Colonic mucosa (tissue), 4 donors: ENCODE measurements around the gene CRB2. TPM values are rescaled to one million over a fixed set of nuclear protein-coding genes. Genes with fewer than 3 reads are reported as not detected.

ENCODE experiments used
- DNase-seq: peaks from one replicate; pipeline ENCODE4 v3.0.0-alpha.2; 2020
- H3K27ac ChIP-seq: fragments of 200-600 bp; one replicate; pipeline ENCODE4 v1.8.0; 2021
- H3K27me3 ChIP-seq: fragments of 200-600 bp; one replicate; pipeline ENCODE4 v1.8.0; 2021
- H3K36me3 ChIP-seq: fragments of 200-600 bp; one replicate; pipeline ENCODE4 v1.8.0; 2021
- H3K4me1 ChIP-seq: fragments of 200-600 bp; one replicate; pipeline ENCODE4 v1.8.0; 2021; ENCODE audit warnings: mild to moderate bottlenecking
- H3K4me3 ChIP-seq: fragments of 200-600 bp; one replicate; pipeline ENCODE4 v1.8.0; 2021
- H3K9ac ChIP-seq, 2 donors: one replicate each; pipeline ENCODE4 v1.7.0; 2013; ENCODE audit warnings: control low read depth in 2 of 2, low read depth in 2 of 2, low read length in 2 of 2
- H3K9me3 ChIP-seq: fragments of 200-600 bp; one replicate; pipeline ENCODE4 v1.8.0; 2021
- CTCF ChIP-seq: fragments of 200-600 bp; IDR thresholded peaks from one replicate; pipeline ENCODE4 v1.8.0; 2022; ENCODE audit warnings: antibody characterized with exemption, mild to moderate bottlenecking
- intact Hi-C: fragments of 100-400 bp; cut with DNase I; formaldehyde crosslinking; loops from one replicate; pipeline ENCODE4 v1.14.1; 2022
- total RNA-seq, 2 donors: library from RNA; stranded (reverse); fragmentation: NEBNext Ultra II Directional in 1 of 2; extraction: Animal tissue kit (Norgen Biotek cat#: 25700) in 1 of 2; gene quantifications; one replicate each; pipeline ENCODE4 v1.2.1, GENCODE V29; 2021
- donor health status: healthy.
- donor health status: DM: no; HTN: no; CAD: no.
- donor health status: DM: no; HTN: no; CAD: no.

Gene CRB2
- total RNA-seq, 2 donors from 2014 or later, result 0.69 to 2.4 TPM

GRCh38 chr9:123378025-123378424, 22.0 kb downstream of the CRB2 start:
- Histone ChIP-seq H3K9me3 (no peaks in the 10 kb centered on the region), H3K4me3 (no peak overlapping the region), H3K27me3 (no peaks in the 10 kb centered on the region), H3K9ac (peak overlapping the region; percentile 8 to 76), H3K36me3 (no peaks in the 10 kb centered on the region), H3K4me1 (peaks cover 22% of the 10 kb centered on the region), H3K27ac (peak overlapping the region; percentile 9)
- DNase-seq, result peak; percentile 51
- TF ChIP-seq CTCF, result no peak
- intact Hi-C loops, result no loop called here

- H3K36me3 ChIP-seq, result no peaks in the 10 kb centered on the region
- intact Hi-C loops, result no loop called here
- no peak for TF ChIP-seq CTCF
- peaks cover 22% of the 10 kb centered on the region for H3K4me1 ChIP-seq
- H3K9ac ChIP-seq, result no peak overlapping the region
- H3K27me3 ChIP-seq, result no peaks in the 10 kb centered on the region
- no peak for DNase-seq
- H3K4me3 ChIP-seq, result no peak overlapping the region
- no peak overlapping the region for H3K27ac ChIP-seq
- H3K9me3 ChIP-seq, result no peaks in the 10 kb centered on the region
These were observed 23.1 kb downstream of the CRB2 start for GRCh38 chr9:123378956-123379660.

GRCh38 chr9:123380852-123381705, 25.1 kb downstream of the CRB2 start:
- DNase-seq, result no peak
- Histone ChIP-seq H3K27ac (no peak overlapping the region), H3K9ac (peak overlapping the region in 1 of 2 donors; percentile 40), H3K36me3 (no peaks in the 10 kb centered on the region), H3K27me3 (no peaks in the 10 kb centered on the region), H3K9me3 (no peaks in the 10 kb centered on the region), H3K4me3 (no peak overlapping the region), H3K4me1 (peaks cover 5% of the 10 kb centered on the region)
- intact Hi-C loops, result no loop called here
- no peak for TF ChIP-seq CTCF

- Histone ChIP-seq H3K9ac (no peak overlapping the region), H3K9me3 (no peaks in the 10 kb centered on the region), H3K4me1 (no peaks in the 10 kb centered on the region), H3K27ac (no peak overlapping the region), H3K27me3 (no peaks in the 10 kb centered on the region), H3K4me3 (no peak overlapping the region), H3K36me3 (no peaks in the 10 kb centered on the region)
- intact Hi-C loops, result no loop called here
- TF ChIP-seq CTCF, result no peak
- no peak for DNase-seq
These were observed 26.9 kb downstream of the CRB2 start for GRCh38 chr9:123382653-123383511.

GRCh38 chr9:123383512-123384170, 27.6 kb downstream of the CRB2 start:
- no peak for DNase-seq
- Histone ChIP-seq H3K9me3 (no peaks in the 10 kb centered on the region), H3K36me3 (no peaks in the 10 kb centered on the region), H3K27me3 (no peaks in the 10 kb centered on the region), H3K9ac (no peak overlapping the region), H3K4me1 (no peaks in the 10 kb centered on the region), H3K27ac (no peak overlapping the region), H3K4me3 (no peak overlapping the region)
- no peak for TF ChIP-seq CTCF
- intact Hi-C loops, result loop anchor here (2.0 kb wide), 1 partner anchor 29 kb away; no protein-coding TSS in a partner anchor
